GM04504 (cell line): Measurements from ENCODE around the gene SMOC1.

ENCODE experiments used
- DNase-seq: peaks from one replicate; pipeline ENCODE4 v3.0.0-alpha.2; 2012; ENCODE audit warnings: low read depth

Gene SMOC1

GRCh38 chr14:70008284-70009262 is 129.4 kb downstream of the SMOC1 start:
- no peak for DNase-seq

- no peak for DNase-seq
Observed at GRCh38 chr14:70009961-70010360, 130.7 kb downstream of the SMOC1 start.

- DNase-seq = no peak
Observed at GRCh38 chr14:70011098-70011497, 131.9 kb downstream of the SMOC1 start.

GRCh38 chr14:70011708-70012107 is 132.5 kb downstream of the SMOC1 start:
- DNase-seq = no peak

- no peak for DNase-seq
Observed at GRCh38 chr14:70013271-70013873, 134.2 kb downstream of the SMOC1 start.

GRCh38 chr14:70014406-70015095 is 135.3 kb downstream of the SMOC1 start:
- no peak for DNase-seq

- DNase-seq = no peak
Observed at GRCh38 chr14:70018230-70018629, 139.0 kb downstream of the SMOC1 start.

- DNase-seq = no peak
Observed at GRCh38 chr14:70018713-70019211, 139.5 kb downstream of the SMOC1 start.

GRCh38 chr14:70019695-70020094 is 140.5 kb downstream of the SMOC1 start:
- DNase-seq = no peak

- no peak for DNase-seq
Observed at GRCh38 chr14:70020352-70021170, 141.3 kb downstream of the SMOC1 start.

GRCh38 chr14:70021548-70022220 is 142.5 kb downstream of the SMOC1 start:
- no peak for DNase-seq

GRCh38 chr14:70022771-70023445 is 143.7 kb downstream of the SMOC1 start:
- no peak for DNase-seq

GRCh38 chr14:70023871-70024270 is 144.7 kb downstream of the SMOC1 start:
- DNase-seq = no peak

- DNase-seq = peak; percentile 3
Observed at GRCh38 chr14:70027785-70028428, 148.7 kb downstream of the SMOC1 start.

- DNase-seq = no peak
Observed at GRCh38 chr14:70029296-70030132, 150.3 kb downstream of the SMOC1 start.

- DNase-seq = no peak
Observed at GRCh38 chr14:70032016-70032415, 152.8 kb downstream of the SMOC1 start.

- DNase-seq = no peak
Observed at GRCh38 chr14:70032447-70032846, 153.2 kb downstream of the SMOC1 start.

- no peak for DNase-seq
Observed at GRCh38 chr14:70033116-70033515, 153.9 kb downstream of the SMOC1 start.

GRCh38 chr14:70033561-70033960 is 154.3 kb downstream of the SMOC1 start:
- DNase-seq = no peak
